GM21576 (cell line): ENCODE measurements around the gene EGFR.

Experiments used
- ATAC-seq: cut with Tn5 transposase; IDR thresholded peaks from one replicate; pipeline ENCODE4 v1.9.1; 2021; ENCODE audit warnings: mild to moderate bottlenecking, moderate library complexity; ENCODE audit not compliant: unreplicated experiment

EGFR gene

GRCh38 chr7:55185941-55186609 is 167.3 kb downstream of the EGFR start:
- ATAC-seq = no peak

GRCh38 chr7:55187701-55188491 is 169.1 kb downstream of the EGFR start:
- ATAC-seq = no peak

- no peak for ATAC-seq
These were observed 169.8 kb downstream of the EGFR start for GRCh38 chr7:55188590-55189138.

- ATAC-seq = no peak
These were observed 170.4 kb downstream of the EGFR start for GRCh38 chr7:55189146-55189766.

GRCh38 chr7:55189878-55190436 is 171.1 kb downstream of the EGFR start:
- ATAC-seq = no peak

GRCh38 chr7:55190511-55191160 is 171.8 kb downstream of the EGFR start:
- no peak for ATAC-seq

GRCh38 chr7:55191161-55191925 is 172.5 kb downstream of the EGFR start:
- ATAC-seq = no peak

- no peak for ATAC-seq
These were observed 173.3 kb downstream of the EGFR start for GRCh38 chr7:55191926-55192692.

GRCh38 chr7:55192723-55193122 is 173.9 kb downstream of the EGFR start:
- ATAC-seq = no peak

GRCh38 chr7:55193245-55193644 is 174.4 kb downstream of the EGFR start:
- no peak for ATAC-seq

- no peak for ATAC-seq
These were observed 175.7 kb downstream of the EGFR start for GRCh38 chr7:55194522-55194921.

- no peak for ATAC-seq
These were observed 180.0 kb downstream of the EGFR start for GRCh38 chr7:55198634-55199392.

- no peak for ATAC-seq
These were observed 180.6 kb downstream of the EGFR start for GRCh38 chr7:55199418-55199817.

- no peak for ATAC-seq
These were observed 181.6 kb downstream of the EGFR start for GRCh38 chr7:55200441-55200840.

GRCh38 chr7:55202150-55202913 is 183.5 kb downstream of the EGFR start:
- ATAC-seq = no peak

GRCh38 chr7:55203300-55203699 is 184.5 kb downstream of the EGFR start:
- no peak for ATAC-seq

- ATAC-seq = no peak
These were observed 186.5 kb downstream of the EGFR start for GRCh38 chr7:55205124-55205955.
